Measurements from ENCODE around the gene GHSR.

Gene GHSR

GRCh38 chr3:172437713-172438112 lies 10.5 kb downstream of the GHSR start:
- no peak for DNase-seq

GRCh38 chr3:172415323-172415722 lies 32.9 kb downstream of the GHSR start:
- no peak for DNase-seq

GRCh38 chr3:172411478-172411947 lies 36.7 kb downstream of the GHSR start:
- no peak for DNase-seq

GRCh38 chr3:172410702-172411477 lies 37.4 kb downstream of the GHSR start:
- no peak for DNase-seq

GRCh38 chr3:172407872-172408271 lies 40.4 kb downstream of the GHSR start:
- no peak for DNase-seq

GRCh38 chr3:172405914-172406313 lies 42.3 kb downstream of the GHSR start:
- DNase-seq = no peak

- DNase-seq = no peak
These were observed 43.9 kb downstream of the GHSR start for GRCh38 chr3:172404237-172404962.

- no peak for DNase-seq
These were observed 45.2 kb downstream of the GHSR start for GRCh38 chr3:172402892-172403643.

- DNase-seq = no peak
These were observed 46.2 kb downstream of the GHSR start for GRCh38 chr3:172402090-172402489.

GRCh38 chr3:172398484-172398883 lies 49.8 kb downstream of the GHSR start:
- DNase-seq = no peak

GRCh38 chr3:172397716-172398405 lies 50.4 kb downstream of the GHSR start:
- no peak for DNase-seq

- DNase-seq = no peak
These were observed 51.9 kb downstream of the GHSR start for GRCh38 chr3:172396400-172396799.

GRCh38 chr3:172394692-172395091 lies 53.6 kb downstream of the GHSR start:
- DNase-seq = no peak
